HAP-1 (cell line): ENCODE measurements around the gene ATXN1.
A peak's percentile ranks its signal among the peaks of the same experiment; 100 is the strongest.
"Not testable (repeated sequence)": the region's sequence is repeated elsewhere in the genome, so short reads cannot be mapped to it uniquely, and the experiment has no call there.

Source experiments
- DNase-seq, 2 experiments: peaks; one replicate each; pipeline ENCODE4 v3.0.0-alpha.2; 2016 to 2020; ENCODE audit warnings: low spot score in 2 of 2
- H3K27me3 ChIP-seq: fragments of 250-450 bp; sonication (Bioruptor Pico); 2 replicates; pipeline ENCODE4 v1.5.1; 2020; ENCODE audit warnings: low read depth, mild to moderate bottlenecking, moderate library complexity
- H3K36me3 ChIP-seq: fragments of 250-450 bp; sonication (Bioruptor Pico); replicated peaks from 2 replicates; pipeline ENCODE4 v1.5.1; 2020; ENCODE audit warnings: mild to moderate bottlenecking
- H3K4me1 ChIP-seq: fragments of 250-450 bp; sonication (Bioruptor Pico); 2 replicates; pipeline ENCODE4 v1.5.1; 2020; ENCODE audit warnings: mild to moderate bottlenecking
- H3K4me3 ChIP-seq: fragments of 250-450 bp; sonication (Bioruptor Pico); 2 replicates; pipeline ENCODE4 v1.5.1; 2020; ENCODE audit warnings: mild to moderate bottlenecking, moderate library complexity
- H3K9me3 ChIP-seq: fragments of 250-450 bp; sonication (Bioruptor Pico); 2 replicates; pipeline ENCODE4 v1.5.1; 2020; ENCODE audit warnings: mild to moderate bottlenecking, moderate library complexity
- in situ Hi-C: fragments of 300-500 bp; cut with MboI; formaldehyde crosslinking; loops from 3 replicates; pipeline ENCODE4 v1.14.3; 2020; ENCODE audit warnings: low sequenced_read_pairs, inconsistent platforms, mixed read lengths

The ATXN1 gene

GRCh38 chr6:16799279-16800193 is 38.3 kb upstream of the ATXN1 start:
- peaks cover 11% of the 10 kb centered on the region for H3K4me1 ChIP-seq
- H3K9me3 ChIP-seq, result no peaks in the 10 kb centered on the region
- in situ Hi-C loops, result no loop called here
- H3K4me3 ChIP-seq, result no peak overlapping the region
- H3K36me3 ChIP-seq, result no peaks in the 10 kb centered on the region; the same call in 1 of the 2 replicates
- H3K27me3 ChIP-seq, result no peaks in the 10 kb centered on the region
- DNase-seq, result no peak

DNA sequence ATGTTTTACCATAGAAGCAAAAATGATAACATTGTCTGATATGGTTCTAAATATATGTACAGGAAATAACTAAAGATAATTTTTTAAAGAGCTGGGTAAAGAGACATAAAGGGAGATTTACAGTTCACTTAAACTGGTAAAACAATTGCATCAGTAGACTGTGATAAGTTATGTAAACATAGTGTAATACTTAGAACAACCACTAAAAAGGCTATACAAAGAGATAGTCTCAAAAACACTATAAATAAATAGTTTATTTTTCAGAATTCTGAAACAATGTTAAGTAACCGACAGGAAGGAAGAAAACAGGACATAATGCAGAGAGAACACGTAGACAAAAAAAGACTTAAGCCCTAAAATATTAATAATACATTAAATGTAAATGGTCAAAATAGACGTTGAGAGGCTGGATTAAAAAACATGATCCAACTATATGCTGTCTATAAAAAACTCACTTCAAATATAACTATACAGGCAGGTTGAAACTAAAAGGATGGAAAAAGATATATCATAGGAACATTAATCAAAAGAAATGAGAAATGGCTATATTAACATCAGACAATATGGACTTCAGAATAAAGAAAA is 32.7 kb upstream of the ATXN1 start:
- Histone ChIP-seq H3K27me3 (no peaks in the 10 kb centered on the region), H3K9me3 (peaks cover 6% of the 10 kb centered on the region; the same call in 1 of the 2 replicates), H3K36me3 (no peaks in the 10 kb centered on the region), H3K4me1 (no peaks in the 10 kb centered on the region), H3K4me3 (no peak overlapping the region)
- DNase-seq, result no peak
- in situ Hi-C loops, result no loop called here

GRCh38 chr6:16789329-16790038 is 28.2 kb upstream of the ATXN1 start:
- no peaks in the 10 kb centered on the region for H3K4me1 ChIP-seq
- no peaks in the 10 kb centered on the region for H3K27me3 ChIP-seq
- H3K9me3 ChIP-seq, result peaks cover 11% of the 10 kb centered on the region; the same call in 1 of the 2 replicates
- in situ Hi-C loops, result no loop called here
- no peak overlapping the region for H3K4me3 ChIP-seq
- H3K36me3 ChIP-seq, result no peaks in the 10 kb centered on the region
- peak in 1 of 2 experiments; percentile 12 for DNase-seq

DNA sequence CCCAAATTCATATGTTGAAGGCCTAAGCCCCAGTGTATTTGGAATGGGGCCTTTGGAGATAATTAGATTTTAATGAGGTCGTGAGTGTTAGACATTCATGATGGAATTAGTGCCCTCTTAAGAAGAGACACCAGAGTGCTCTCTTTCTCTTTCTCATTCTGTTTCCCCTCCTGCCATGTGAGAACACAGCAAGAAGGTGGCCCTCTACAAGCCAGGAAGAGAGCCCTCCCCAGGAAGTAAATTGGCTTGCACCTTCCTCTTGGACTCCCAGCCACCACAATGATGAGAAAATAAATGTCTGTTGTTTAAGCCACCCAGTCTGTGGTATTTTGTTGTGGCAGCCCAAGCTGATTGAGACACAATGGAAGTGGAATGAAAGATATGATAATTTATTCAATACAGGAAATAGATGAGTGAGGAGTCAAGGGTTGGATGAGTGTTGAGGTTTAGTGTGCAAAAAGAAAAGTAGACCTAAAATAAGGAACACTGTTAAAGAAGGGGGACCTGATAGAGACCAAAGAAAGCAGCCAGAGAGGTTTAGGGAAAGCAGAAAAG is 25.9 kb upstream of the ATXN1 start:
- Histone ChIP-seq H3K27me3 (no peaks in the 10 kb centered on the region), H3K4me3 (no peak overlapping the region), H3K36me3 (no peaks in the 10 kb centered on the region), H3K9me3 (peaks cover 11% of the 10 kb centered on the region; the same call in 1 of the 2 replicates), H3K4me1 (peaks cover 7% of the 10 kb centered on the region)
- DNase-seq, result no peak
- in situ Hi-C loops, result no loop called here

GRCh38 chr6:16785496-16785895 is 24.2 kb upstream of the ATXN1 start:
- in situ Hi-C loops, result no loop called here
- no peaks in the 10 kb centered on the region for H3K36me3 ChIP-seq
- peaks cover 7% of the 10 kb centered on the region for H3K4me1 ChIP-seq
- H3K4me3 ChIP-seq, result no peak overlapping the region
- H3K27me3 ChIP-seq, result no peaks in the 10 kb centered on the region
- no peak for DNase-seq
- peaks cover 11% of the 10 kb centered on the region; the same call in 1 of the 2 replicates for H3K9me3 ChIP-seq

DNA sequence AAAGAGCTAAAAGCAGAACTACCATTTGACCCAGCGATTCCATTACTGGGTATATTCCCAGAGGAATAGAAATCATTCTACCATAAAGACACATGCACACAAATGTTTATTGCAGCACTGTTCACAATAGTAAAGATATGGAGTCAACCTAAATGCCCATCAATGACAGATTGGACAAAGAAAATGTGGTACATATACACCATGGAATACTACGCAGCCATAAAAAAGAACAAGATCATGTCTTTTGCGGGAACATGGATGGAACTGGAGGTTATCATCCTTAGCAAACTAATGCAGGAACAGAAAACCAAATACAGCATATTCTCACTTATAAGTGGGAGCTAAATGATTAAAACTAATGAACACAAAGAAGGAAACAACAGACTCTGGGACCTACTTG is 23.7 kb upstream of the ATXN1 start:
- peaks cover 11% of the 10 kb centered on the region; the same call in 1 of the 2 replicates for H3K9me3 ChIP-seq
- H3K4me3 ChIP-seq, H3K27me3 ChIP-seq, DNase-seq, H3K4me1 ChIP-seq, in situ Hi-C loops, H3K36me3 ChIP-seq: not testable (repeated sequence)

- DNase-seq, result no peak
- peaks cover 6% of the 10 kb centered on the region; the same call in 1 of the 2 replicates for H3K9me3 ChIP-seq
- H3K27me3 ChIP-seq, result no peaks in the 10 kb centered on the region
- peaks cover 7% of the 10 kb centered on the region for H3K4me1 ChIP-seq
- in situ Hi-C loops, result no loop called here
- no peaks in the 10 kb centered on the region for H3K36me3 ChIP-seq
- no peak overlapping the region for H3K4me3 ChIP-seq
Measured at GRCh38 chr6:16783952-16784565, 22.8 kb upstream of the ATXN1 start.

DNA sequence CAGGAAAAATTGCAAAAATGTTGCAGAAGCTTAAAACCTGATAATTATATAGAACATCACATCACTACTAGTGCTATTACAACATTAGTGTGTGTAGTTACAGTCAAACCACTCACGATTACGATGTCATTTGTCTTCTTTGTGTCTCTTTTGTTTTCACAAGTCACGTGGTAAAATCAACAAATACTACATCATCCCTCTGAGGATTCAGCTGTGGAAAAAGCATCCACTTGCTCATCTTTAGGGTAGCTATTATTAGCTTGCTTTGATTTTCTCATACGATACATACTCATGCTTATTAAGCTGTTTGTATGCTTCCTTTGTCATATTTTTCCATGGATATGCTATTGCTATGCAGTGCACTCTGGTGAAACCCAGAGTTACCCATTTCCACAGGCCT is 22.2 kb upstream of the ATXN1 start:
- in situ Hi-C loops, result no loop called here
- no peaks in the 10 kb centered on the region for H3K27me3 ChIP-seq
- H3K4me3 ChIP-seq, result no peak overlapping the region
- DNase-seq, result no peak
- H3K9me3 ChIP-seq, result peaks cover 2% of the 10 kb centered on the region; the same call in 1 of the 2 replicates
- H3K36me3 ChIP-seq, result no peaks in the 10 kb centered on the region
- peaks cover 7% of the 10 kb centered on the region for H3K4me1 ChIP-seq

DNA sequence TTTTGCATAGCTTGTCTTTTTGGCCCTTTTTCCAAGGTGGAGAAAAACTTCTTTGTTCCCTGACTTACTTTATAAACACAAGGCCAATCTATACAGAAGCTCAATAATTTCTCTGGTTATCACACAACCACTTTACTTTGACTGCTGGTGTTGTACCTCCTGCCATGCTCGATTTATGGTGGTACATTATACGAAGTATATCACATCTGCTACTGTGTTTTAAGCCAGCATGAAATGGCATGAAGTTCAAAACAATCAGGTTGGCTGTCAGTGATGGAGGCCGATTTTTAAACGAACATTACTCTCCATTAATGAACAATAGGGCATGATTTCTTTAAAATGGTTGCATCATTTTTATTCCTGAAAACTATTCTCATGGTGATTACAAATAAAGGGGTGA is 21.0 kb upstream of the ATXN1 start:
- DNase-seq, result no peak
- peaks cover 7% of the 10 kb centered on the region for H3K4me1 ChIP-seq
- H3K27me3 ChIP-seq, result no peaks in the 10 kb centered on the region
- in situ Hi-C loops, result no loop called here
- H3K4me3 ChIP-seq, result no peak overlapping the region
- no peaks in the 10 kb centered on the region for H3K9me3 ChIP-seq
- H3K36me3 ChIP-seq, result no peaks in the 10 kb centered on the region

DNA sequence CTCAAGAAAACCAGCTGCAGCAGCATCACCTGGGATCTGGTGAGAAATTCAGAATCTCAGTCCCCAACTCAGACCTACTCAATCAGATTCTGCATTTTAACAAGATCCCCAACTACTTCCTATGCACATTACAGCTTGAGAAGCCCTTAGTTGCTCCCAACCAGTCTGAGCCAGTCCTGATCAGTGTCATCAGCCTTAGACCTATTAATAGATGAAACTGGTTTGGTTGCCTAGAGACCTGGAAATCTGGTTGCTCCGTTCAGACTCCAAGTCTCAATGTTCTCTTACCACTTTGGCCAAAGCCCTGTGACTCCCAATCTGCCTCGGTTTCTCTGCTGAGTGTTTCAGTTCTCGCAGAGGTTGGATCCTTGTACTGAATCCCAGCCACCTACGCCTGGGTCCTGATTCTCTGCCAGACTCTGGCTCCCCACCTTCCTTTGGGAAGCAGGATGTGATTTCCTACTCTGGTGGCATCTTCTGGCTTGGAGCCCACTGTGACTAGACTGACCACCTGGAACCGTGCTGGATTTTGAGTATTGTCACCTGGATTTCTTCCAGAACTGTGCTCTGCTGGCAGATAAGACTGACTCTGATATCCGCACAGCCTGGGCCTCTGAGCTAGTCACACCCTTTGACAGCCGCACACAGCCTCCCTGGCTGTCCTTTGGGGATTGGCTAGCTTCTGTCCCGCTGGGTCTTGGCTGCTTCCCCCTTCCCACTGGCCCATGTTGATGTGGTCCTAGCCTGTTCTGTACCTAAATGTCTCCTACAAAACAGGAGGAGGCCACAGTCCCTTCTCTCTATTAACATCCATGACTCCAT is 20.3 kb upstream of the ATXN1 start:
- in situ Hi-C loops, result no loop called here
- Histone ChIP-seq H3K9me3 (no peaks in the 10 kb centered on the region), H3K27me3 (no peaks in the 10 kb centered on the region)

DNA sequence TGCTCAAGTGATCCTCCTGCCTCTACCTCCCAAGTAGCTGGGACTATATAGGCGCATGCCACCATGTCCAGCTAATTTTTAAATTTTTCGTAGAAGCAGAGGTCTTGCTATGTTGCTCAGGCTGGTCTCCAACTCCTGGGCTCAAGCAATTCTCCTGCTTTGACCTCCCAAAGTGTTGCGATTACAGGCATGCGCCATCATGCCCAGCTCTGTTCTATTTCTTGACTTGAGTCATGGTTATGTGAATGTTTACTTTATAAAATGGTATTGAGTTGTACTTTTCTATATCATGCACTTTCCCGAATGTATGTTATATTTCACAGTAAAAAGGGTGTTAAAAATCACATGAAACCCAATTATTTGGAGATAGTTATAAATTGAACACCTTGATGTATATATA is 17.3 kb upstream of the ATXN1 start:
- H3K9me3 ChIP-seq, result no peaks in the 10 kb centered on the region
- H3K4me1 ChIP-seq, result peaks cover 19% of the 10 kb centered on the region
- DNase-seq, result no peak
- no peaks in the 10 kb centered on the region for H3K36me3 ChIP-seq
- no peak overlapping the region for H3K4me3 ChIP-seq
- in situ Hi-C loops, result loop anchor here (10.0 kb wide), 1 partner anchor 306 kb away; no protein-coding TSS in a partner anchor
- H3K27me3 ChIP-seq, result no peaks in the 10 kb centered on the region

More for the DNA sequence above, 20.3 kb upstream of the ATXN1 start:
- Histone ChIP-seq H3K4me1 (peaks cover 13% of the 10 kb centered on the region), H3K36me3 (no peaks in the 10 kb centered on the region), H3K4me3 (no peak overlapping the region)
- no peak for DNase-seq

DNA sequence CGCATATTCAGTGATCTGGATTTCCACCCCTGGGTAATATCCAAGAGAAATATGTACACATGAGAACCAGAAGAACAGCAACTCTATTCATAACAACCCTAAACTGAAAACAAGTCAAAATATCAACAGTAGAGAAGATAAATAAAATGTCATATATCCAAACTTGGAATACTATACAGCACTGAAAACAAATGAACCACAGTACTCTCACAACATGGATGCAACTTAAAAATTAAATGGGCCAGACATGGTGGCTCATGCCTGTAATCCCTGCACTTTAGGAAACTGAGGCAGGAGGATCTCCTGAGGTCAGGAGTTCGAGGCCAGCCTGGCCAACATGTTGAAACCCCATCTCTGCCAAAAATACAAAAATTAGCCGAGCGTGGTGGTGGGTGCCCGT is 16.5 kb upstream of the ATXN1 start:
- DNase-seq, result no peak
- Histone ChIP-seq H3K36me3 (no peaks in the 10 kb centered on the region), H3K27me3 (no peaks in the 10 kb centered on the region), H3K4me3 (no peak overlapping the region), H3K4me1 (peaks cover 18% of the 10 kb centered on the region), H3K9me3 (no peaks in the 10 kb centered on the region)
- in situ Hi-C loops, result loop anchor here (10.0 kb wide), 1 partner anchor 307 kb away; no protein-coding TSS in a partner anchor
